GM11168 (cell line): Measurements from ENCODE around the gene NAIF1.
"Not testable (repeated sequence)": the region's sequence is repeated elsewhere in the genome, so short reads cannot be mapped to it uniquely, and the experiment has no call there.

Experiments used
- in situ Hi-C: fragments of 300-500 bp; cut with MboI; formaldehyde crosslinking; loops from one replicate; pipeline ENCODE4 v1.12.0; 2022; ENCODE audit warnings: low sequenced_read_pairs; ENCODE audit not compliant: unreplicated experiment

The NAIF1 gene

GRCh38 chr9:128062846-128063831 lies 4.0 kb downstream of the NAIF1 start:
- in situ Hi-C loops = no loop called here

- in situ Hi-C loops = no loop called here
These were observed 4.8 kb downstream of the NAIF1 start for GRCh38 chr9:128062279-128062678.

- in situ Hi-C loops = no loop called here
These were observed 5.7 kb downstream of the NAIF1 start for GRCh38 chr9:128061275-128061960.

GRCh38 chr9:128059365-128059983 lies 7.6 kb downstream of the NAIF1 start:
- in situ Hi-C loops = no loop called here

- in situ Hi-C loops = no loop called here
These were observed 9.3 kb downstream of the NAIF1 start for GRCh38 chr9:128057724-128058409.

GRCh38 chr9:128056887-128057723 lies 10.0 kb downstream of the NAIF1 start:
- in situ Hi-C loops = no loop called here

- in situ Hi-C loops = no loop called here
These were observed 11.0 kb downstream of the NAIF1 start for GRCh38 chr9:128056086-128056485.

GRCh38 chr9:128055344-128056040 lies 11.6 kb downstream of the NAIF1 start:
- in situ Hi-C loops = no loop called here

- in situ Hi-C loops = no loop called here
These were observed 13.0 kb downstream of the NAIF1 start for GRCh38 chr9:128054087-128054486.

GRCh38 chr9:128053560-128053959 lies 13.6 kb downstream of the NAIF1 start:
- in situ Hi-C loops = no loop called here

- in situ Hi-C loops = no loop called here
These were observed 15.0 kb downstream of the NAIF1 start for GRCh38 chr9:128051932-128052709.

- in situ Hi-C loops = no loop called here
These were observed 17.3 kb downstream of the NAIF1 start for GRCh38 chr9:128049843-128050242.

- in situ Hi-C loops = no loop called here
These were observed 18.5 kb downstream of the NAIF1 start for GRCh38 chr9:128048663-128049062.

GRCh38 chr9:128047231-128047630 lies 19.9 kb downstream of the NAIF1 start:
- in situ Hi-C loops = no loop called here

GRCh38 chr9:128045831-128046230 lies 21.3 kb downstream of the NAIF1 start:
- in situ Hi-C loops = no loop called here

- in situ Hi-C loops = not testable (repeated sequence)
These were observed 21.7 kb downstream of the NAIF1 start for GRCh38 chr9:128045409-128045808.

- in situ Hi-C loops = no loop called here
These were observed 23.7 kb downstream of the NAIF1 start for GRCh38 chr9:128043467-128043868.

- in situ Hi-C loops = no loop called here
These were observed 25.1 kb downstream of the NAIF1 start for GRCh38 chr9:128042043-128042442.
